NT2/D1 (cell line): ENCODE data around the gene CCDC92B.

Experiments
- YY1 ChIP-seq: IDR thresholded peaks from 2 replicates; pipeline ENCODE4 v1.6.1; 2011; ENCODE audit not compliant: insufficient read length, insufficient read depth
- ZNF274 ChIP-seq: IDR thresholded peaks from 2 replicates; pipeline ENCODE4 v1.6.1; 2011; ENCODE audit warnings: mild to moderate bottlenecking, low read depth, low read length

GRCh38 chr17:2724784-2725164 is 24.7 kb downstream of the CCDC92B start:
- no peak for TF ChIP-seq YY1
- TF ChIP-seq ZNF274, result no peak
